Activated T-cell treated with anti-CD3 and anti-CD28 coated beads, Interleukin-2, amount 50 U/mL, for 72 hours (primary cell): ENCODE data around the gene FBXO41. TPM values are rescaled to one million over a fixed set of nuclear protein-coding genes. Genes with fewer than 3 reads are reported as not detected.

Experiments used
- ATAC-seq, 2 donors: fragments of 150-1000 bp; cut with Tn5 transposase; replicated peaks in 1 of 2; 2 replicates each; pipeline ENCODE4 v1.10.0; 2021; ENCODE audit warnings: moderate library complexity in 2 of 2, mild to moderate bottlenecking in 1 of 2
- DNase-seq, 2 donors: peaks; one replicate each; pipeline ENCODE4 v3.0.0; 2021 to 2022; ENCODE audit warnings: mixed read lengths in 1 of 2
- H3K27ac Mint-ChIP-seq: one replicate; pipeline ENCODE4 v1.8.0; 2022; ENCODE audit warnings: mild to moderate bottlenecking, moderate library complexity, mixed read lengths
- H3K27me3 Mint-ChIP-seq: one replicate; pipeline ENCODE4 v1.8.0; 2022; ENCODE audit warnings: low read depth, mixed read lengths
- H3K36me3 Mint-ChIP-seq, 2 donors: one replicate each; pipeline ENCODE4 v1.8.0; 2022; ENCODE audit warnings: mixed read lengths in 2 of 2, mild to moderate bottlenecking in 1 of 2; ENCODE audit not compliant: insufficient read depth in 2 of 2
- H3K4me1 Mint-ChIP-seq: one replicate; pipeline ENCODE4 v1.8.0; 2022; ENCODE audit warnings: low read depth, mixed read lengths
- H3K4me3 Mint-ChIP-seq, 2 donors: one replicate each; pipeline ENCODE4 v1.8.0; 2022; ENCODE audit warnings: mild to moderate bottlenecking in 2 of 2, mixed read lengths in 2 of 2, moderate library complexity in 2 of 2
- H3K9me3 Mint-ChIP-seq, 2 donors: one replicate each; pipeline ENCODE4 v1.8.0; 2022; ENCODE audit warnings: mixed read lengths in 2 of 2
- total RNA-seq, 2 donors: library from RNA; stranded (reverse); gene quantifications; one replicate each; pipeline ENCODE4 v1.2.3, GENCODE V29; 2022

The FBXO41 gene
- total RNA-seq, 2 donors from 2014 or later = 19.8 to 22.9 TPM

DNA sequence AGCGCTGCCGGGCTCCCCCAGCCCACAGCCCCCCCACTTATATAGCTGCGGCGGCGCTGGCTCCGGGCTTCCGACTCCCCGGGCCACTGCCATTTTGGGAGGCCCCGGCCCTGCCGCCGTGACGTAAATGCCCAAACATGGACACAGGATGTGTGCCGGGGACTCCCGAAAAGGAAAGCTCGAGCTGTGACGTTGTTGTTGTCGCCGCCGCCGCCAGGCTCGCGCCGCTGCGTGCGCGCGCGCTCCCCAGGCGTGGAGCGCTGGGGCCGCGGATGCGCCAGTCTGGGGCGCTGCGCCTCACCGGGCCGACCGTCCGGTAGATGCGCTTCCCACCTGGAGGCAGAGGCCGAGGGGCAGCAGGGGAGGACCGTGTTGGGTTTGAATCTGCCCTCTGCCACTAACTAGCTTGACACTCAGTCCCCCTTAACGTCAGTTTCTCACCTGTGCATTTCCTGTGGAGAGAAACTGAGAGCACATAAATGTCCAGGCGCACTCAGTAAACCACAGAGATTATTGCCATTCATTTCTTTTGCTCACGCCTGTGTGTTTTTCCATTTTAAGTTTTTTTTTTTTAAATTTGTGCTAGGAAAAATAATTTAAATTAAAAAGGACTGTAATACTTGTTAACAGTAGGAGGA lies 9.4 kb upstream of the FBXO41 start, which contains the start of gene EGR4:
Gene EGR4, minus strand, starts transcription at position 15 of the 638 bp plus-strand sequence. CDS start 231 bp downstream, outside the sequence.
- Mint-ChIP-seq H3K4me1 (peaks cover 13% of the 10 kb centered on the region), H3K4me3 (peak within 1 kb of the TSS; percentile 85 to 86), H3K36me3 (no peaks in the 10 kb centered on the region), H3K27ac (no peak within 1 kb of the TSS), H3K27me3 (peaks cover 71% of the 10 kb centered on the region), H3K9me3 (no peaks in the 10 kb centered on the region)
- DNase-seq (peak; percentile 93 to 94), ATAC-seq (peak; percentile 94 to 95)

DNA sequence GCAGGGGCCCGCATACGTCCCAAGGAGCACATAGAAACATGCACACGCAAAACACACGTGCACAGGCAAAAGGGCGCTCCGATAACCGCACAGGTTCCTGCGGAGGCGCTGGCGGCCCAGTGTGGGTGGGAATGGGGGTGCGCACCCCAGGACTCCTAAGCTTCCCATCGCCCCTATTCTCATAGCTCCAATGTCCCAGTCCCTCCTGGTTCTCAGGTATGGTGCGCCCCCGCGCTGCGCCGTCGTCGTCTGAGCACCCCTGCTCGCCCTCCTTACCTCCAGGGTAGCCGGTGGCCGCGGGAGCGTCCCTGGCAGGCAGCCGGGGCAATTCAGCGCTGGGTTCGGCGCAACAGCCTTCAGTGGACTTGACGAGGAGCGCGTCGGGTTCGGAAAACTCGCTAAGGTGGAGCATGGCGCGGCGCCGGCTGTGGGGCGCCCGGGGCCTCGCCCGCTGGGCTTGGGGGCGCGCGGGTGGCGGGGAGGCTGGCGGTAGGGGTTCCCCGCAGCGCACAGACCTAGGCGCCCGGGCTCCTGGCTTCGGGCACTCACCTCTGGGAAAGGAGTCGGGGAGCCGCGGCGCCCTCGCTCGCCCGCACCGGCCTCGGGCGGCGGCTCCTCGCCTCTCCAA lies 8.7 kb upstream of the FBXO41 start:
- Mint-ChIP-seq H3K36me3 (no peaks in the 10 kb centered on the region), H3K27ac (no peak overlapping the region), H3K4me3 (peak overlapping the region; percentile 85 to 86), H3K9me3 (no peaks in the 10 kb centered on the region), H3K27me3 (peaks cover 72% of the 10 kb centered on the region), H3K4me1 (peaks cover 13% of the 10 kb centered on the region)
- DNase-seq (peak; percentile 18 to 29), ATAC-seq (peak; percentile 9 to 17)

DNA sequence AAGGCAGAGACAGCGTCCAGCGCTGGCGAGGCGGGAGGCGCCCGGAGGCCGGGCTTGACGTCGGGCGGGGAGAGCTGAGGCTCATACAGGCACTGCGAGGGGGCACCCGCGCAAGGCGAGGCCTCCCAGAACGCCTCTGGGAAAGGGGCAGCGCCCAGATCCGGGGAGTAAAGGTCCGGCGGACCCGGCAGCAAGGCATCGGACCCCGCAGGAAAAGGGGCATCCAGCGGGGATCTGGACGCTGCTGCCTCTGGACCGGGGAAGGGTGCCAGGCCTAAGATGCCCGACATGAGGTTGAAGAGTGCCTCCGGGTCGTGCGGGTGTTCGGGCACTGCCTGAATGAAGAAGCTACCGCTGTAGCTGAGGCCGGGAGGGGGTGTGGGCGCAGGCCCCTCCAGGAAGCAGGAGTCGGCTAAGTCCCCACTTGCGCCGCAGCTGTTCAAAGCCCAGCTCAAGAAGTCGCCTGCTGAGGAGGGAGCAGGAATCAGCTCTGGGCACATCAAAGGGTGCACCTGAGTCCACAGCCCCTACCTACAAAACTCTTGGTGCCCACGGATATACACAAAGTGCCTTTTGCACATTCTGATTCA lies 8.1 kb upstream of the FBXO41 start:
- Mint-ChIP-seq H3K4me1 (peaks cover 13% of the 10 kb centered on the region), H3K4me3 (peak overlapping the region; percentile 85 to 86), H3K27ac (no peak overlapping the region), H3K9me3 (no peaks in the 10 kb centered on the region), H3K36me3 (no peaks in the 10 kb centered on the region), H3K27me3 (peaks cover 70% of the 10 kb centered on the region)
- no peak for ATAC-seq
- peak in 1 of 2 donors; percentile 9 for DNase-seq

DNA sequence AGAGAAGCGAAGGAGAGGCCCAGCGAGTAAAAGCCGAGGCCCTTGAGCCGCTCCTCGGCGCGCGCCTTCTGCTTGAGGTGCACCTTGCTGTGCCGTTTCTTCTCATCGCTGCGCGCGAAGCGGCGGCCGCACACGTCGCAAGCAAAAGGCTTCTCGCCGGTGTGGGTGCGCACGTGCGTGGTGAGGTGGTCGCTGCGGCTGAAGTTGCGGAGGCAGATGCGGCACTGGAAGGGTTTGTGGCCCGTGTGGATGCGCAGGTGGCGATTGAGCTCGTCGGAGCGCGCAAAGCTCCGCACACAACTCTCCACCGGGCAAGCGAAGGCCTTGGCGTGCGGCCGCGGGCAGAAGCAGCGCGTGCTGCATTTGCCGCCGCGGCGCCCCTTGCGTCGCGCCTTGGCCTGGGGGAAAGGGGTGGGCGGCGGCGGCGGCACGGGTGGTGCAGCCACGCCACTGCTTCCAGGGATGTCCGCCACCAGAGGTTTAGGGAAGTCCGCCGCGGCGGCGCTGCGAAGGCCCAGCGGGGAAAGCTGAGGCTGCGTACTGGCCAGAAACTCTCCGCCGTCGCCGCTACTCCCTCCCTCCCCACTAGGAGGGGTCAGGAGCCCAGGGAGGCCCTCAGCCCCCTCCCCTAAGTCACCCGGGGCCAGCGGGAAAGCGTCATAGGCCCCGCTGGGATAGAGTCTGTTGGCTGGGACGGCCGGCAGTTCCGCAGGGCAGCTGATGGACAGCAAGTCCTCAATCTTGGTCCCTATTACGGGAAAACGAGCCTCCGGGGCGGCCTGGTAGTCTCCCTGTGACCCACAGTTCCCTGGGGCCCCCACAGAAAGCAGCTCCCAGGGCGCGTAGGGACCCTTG lies 7.4 kb upstream of the FBXO41 start:
- ATAC-seq (peak in 1 of 2 donors; percentile 6), DNase-seq (peak; percentile 12 to 29)
- peaks cover 13% of the 10 kb centered on the region for H3K4me1 Mint-ChIP-seq
- peaks cover 62% of the 10 kb centered on the region for H3K27me3 Mint-ChIP-seq
- H3K36me3 Mint-ChIP-seq = no peaks in the 10 kb centered on the region
- H3K27ac Mint-ChIP-seq = no peak overlapping the region
- peak overlapping the region; percentile 85 to 86 for H3K4me3 Mint-ChIP-seq
- H3K9me3 Mint-ChIP-seq = no peaks in the 10 kb centered on the region

DNA sequence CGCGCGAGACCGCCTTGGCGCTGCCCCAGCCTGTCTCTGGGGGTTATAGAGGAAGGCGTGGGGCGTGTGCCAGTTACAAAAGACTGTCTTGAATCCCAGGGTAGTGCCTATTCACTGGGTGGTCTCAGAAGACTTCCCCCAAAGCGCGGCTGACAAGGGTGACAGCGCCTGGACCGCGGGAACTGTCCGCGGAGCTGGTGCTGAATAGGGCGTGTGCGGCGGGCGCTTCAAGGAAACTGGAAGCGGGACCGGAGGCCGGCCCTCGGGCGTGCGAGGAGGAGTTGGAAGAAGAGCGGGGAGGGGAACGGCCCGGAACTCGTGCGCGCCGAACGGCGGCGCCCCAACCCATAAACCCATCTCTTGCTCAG lies 6.8 kb upstream of the FBXO41 start:
- H3K27ac Mint-ChIP-seq = no peak overlapping the region
- H3K4me3 Mint-ChIP-seq = peak overlapping the region; percentile 85 to 86
- peaks cover 13% of the 10 kb centered on the region for H3K4me1 Mint-ChIP-seq
- DNase-seq = peak; percentile 61 to 63
- no peaks in the 10 kb centered on the region for H3K9me3 Mint-ChIP-seq
- H3K36me3 Mint-ChIP-seq = no peaks in the 10 kb centered on the region
- peaks cover 56% of the 10 kb centered on the region for H3K27me3 Mint-ChIP-seq
- ATAC-seq = peak in 1 of 2 donors; percentile 18

DNA sequence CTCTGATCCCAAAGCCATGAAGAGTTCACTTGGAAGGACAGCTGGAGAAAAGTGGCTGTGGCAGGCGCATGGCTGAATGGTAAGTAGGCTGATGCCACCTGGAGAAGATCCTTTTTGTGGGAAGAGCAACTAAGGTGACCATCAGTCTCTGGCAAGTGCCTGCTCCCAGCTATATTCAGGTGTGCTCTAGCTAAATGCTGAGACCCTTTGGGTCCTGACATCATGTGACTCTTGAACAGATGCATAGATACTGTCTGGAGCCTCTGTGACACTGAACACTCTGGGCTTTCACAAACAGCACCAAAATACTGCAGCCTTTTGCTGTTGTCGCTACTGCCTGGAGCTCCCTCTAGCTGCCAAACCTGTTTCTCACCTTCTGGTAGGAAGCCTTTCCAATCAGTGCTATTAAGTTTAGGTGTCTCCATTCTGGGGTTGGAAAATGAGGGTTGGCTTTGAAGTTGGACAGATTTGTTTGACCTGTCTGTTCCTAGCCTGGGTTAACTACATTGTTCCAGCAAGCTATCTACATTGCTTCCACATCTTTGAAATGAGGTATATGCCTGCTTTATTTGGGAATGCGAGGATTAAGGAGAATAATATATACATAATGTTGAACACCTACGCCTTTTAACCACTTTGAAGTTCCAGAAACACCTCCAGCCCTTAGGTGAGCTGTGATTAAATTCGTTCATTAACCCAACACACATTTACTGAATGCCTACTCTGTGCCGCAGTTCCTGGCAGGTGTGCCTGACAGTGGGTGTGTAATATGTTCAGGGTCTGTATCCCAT lies 6.0 kb upstream of the FBXO41 start:
- peaks cover 48% of the 10 kb centered on the region for H3K27me3 Mint-ChIP-seq
- ATAC-seq = no peak
- H3K4me3 Mint-ChIP-seq = peak overlapping the region; percentile 85 to 86
- no peaks in the 10 kb centered on the region for H3K36me3 Mint-ChIP-seq
- H3K4me1 Mint-ChIP-seq = peaks cover 13% of the 10 kb centered on the region
- DNase-seq = peak; percentile 47 to 72
- no peaks in the 10 kb centered on the region for H3K9me3 Mint-ChIP-seq
- H3K27ac Mint-ChIP-seq = no peak overlapping the region

DNA sequence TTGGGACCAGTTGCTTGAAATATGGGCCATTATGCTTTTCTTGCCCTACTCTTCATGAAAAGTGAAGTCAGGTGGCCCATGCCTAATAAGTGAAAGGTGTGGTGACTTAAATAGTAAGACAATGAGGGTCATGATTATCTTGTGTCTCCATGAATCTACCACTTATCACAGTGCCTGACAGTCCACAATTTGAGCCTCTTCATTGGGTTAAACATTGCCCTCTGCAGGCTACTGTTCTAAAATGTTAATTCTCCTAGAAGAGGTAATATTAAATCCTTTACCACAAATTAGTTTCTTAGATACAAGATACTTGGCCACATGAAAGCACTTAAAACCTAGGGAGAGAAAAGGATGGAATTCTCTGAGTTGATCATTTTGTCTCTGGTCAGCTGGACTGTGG lies 5.0 kb upstream of the FBXO41 start:
- DNase-seq (no peak), ATAC-seq (no peak)
- no peak overlapping the region for H3K27ac Mint-ChIP-seq
- H3K4me3 Mint-ChIP-seq = no peak overlapping the region
- H3K27me3 Mint-ChIP-seq = peaks cover 39% of the 10 kb centered on the region
- H3K36me3 Mint-ChIP-seq = no peaks in the 10 kb centered on the region
- H3K4me1 Mint-ChIP-seq = peaks cover 16% of the 10 kb centered on the region
- no peaks in the 10 kb centered on the region for H3K9me3 Mint-ChIP-seq

DNA sequence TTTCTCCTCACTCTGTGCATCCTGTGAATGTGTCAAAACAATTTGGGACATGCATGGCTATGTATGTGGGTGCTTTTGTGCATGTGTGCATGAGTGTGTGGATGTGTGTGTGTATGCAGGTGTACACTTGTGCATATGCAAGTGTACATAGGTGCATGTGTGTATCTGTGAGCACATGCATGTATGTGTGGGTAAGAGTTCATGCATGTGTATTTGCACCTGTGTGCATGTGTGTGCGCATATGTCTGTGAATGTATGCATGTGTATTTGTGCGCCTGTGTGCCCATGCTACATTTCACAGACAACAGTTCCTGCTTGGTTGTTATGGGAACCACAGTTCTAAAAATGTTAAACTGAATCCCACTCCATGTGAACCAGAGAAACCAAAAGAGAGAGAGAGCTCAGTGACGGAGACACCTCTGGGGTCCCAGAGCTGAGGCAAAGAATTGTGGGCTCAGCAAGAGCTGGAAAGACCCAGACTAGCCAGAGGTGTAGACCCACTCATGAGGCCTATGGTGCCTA lies 1.9 kb upstream of the FBXO41 start:
- DNase-seq (no peak), ATAC-seq (no peak)
- no peaks in the 10 kb centered on the region for H3K36me3 Mint-ChIP-seq
- H3K27me3 Mint-ChIP-seq = peaks cover 27% of the 10 kb centered on the region
- no peak overlapping the region for H3K27ac Mint-ChIP-seq
- no peaks in the 10 kb centered on the region for H3K9me3 Mint-ChIP-seq
- peak overlapping the region in 1 of 2 donors; percentile 64 for H3K4me3 Mint-ChIP-seq
- H3K4me1 Mint-ChIP-seq = peaks cover 22% of the 10 kb centered on the region

DNA sequence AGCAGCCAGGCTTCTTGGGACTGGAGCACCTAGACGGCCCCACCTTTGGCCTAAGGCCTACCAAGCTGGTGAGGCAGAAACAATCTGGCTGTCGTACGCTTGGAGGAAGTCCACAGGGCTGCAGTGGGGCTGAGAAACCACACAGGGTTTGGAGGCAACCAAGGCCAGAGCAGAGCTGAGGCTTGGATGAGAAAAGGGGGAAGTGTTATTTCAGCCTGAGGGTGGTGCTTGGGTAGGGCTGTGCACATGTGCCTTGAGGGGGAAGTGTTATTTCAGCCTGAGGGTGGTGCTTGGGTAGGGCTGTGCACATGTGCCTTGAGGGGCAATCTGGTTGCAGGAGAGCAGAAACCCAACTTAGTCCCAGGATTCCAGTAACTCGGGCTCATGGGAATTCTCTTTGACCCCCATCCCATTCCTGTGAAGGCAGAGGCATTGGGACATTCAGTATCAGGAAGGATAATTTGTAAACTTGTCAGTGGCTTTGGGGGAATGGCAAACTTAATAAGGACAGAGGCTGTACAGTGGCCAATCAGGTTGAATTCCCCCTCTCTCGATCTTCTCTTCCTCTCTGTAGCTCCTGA lies 971 bp upstream of the FBXO41 start:
- peak in 1 of 2 donors; percentile 5 for DNase-seq
- Mint-ChIP-seq H3K36me3 (no peaks in the 10 kb centered on the region), H3K27ac (peak overlapping the region; percentile 31)

DNA sequence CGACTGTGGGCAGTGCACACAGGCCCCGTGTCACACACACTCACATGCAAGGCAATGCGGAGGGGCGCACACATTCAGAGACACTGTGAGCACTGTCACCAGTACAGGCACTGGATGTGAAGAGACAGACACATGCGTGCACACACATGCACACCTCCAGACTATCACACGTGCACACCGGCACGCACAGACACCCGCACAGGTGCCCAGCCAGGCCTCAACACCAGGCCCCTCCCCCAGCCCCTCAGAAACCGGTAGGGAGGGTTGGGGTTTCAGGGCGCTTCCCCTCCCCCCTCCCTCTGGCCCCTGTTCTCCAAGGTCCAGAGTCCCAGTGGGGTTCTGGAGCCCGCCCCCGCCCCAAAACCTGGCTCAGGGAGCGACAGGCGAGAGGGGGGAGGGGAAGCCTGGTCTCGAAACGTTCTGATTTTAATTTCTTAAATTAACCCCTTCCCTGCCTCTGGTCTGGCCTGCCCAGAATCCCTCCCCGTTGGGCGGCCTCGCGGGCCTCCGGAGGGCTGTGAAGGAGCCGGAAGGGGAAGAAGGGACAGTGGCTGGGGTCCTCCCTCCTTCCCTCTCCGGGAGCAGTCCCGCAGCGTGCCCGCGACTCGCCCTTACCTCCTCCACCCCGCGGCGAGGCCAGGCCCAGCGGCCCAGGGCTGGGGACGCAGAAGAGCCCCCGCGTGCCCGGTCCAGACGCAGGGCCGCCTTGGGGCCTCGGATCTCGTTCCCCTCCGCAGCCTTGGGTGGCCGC lies 558 bp downstream of the FBXO41 start:
- peaks cover 11% of the 10 kb centered on the region for H3K27me3 Mint-ChIP-seq

More for the DNA sequence above, 971 bp upstream of the FBXO41 start:
- ATAC-seq = peak; percentile 8 to 23
- peak overlapping the region; percentile 64 to 76 for H3K4me3 Mint-ChIP-seq
- H3K4me1 Mint-ChIP-seq = peaks cover 13% of the 10 kb centered on the region
- no peaks in the 10 kb centered on the region for H3K9me3 Mint-ChIP-seq
- peaks cover 17% of the 10 kb centered on the region for H3K27me3 Mint-ChIP-seq

DNA sequence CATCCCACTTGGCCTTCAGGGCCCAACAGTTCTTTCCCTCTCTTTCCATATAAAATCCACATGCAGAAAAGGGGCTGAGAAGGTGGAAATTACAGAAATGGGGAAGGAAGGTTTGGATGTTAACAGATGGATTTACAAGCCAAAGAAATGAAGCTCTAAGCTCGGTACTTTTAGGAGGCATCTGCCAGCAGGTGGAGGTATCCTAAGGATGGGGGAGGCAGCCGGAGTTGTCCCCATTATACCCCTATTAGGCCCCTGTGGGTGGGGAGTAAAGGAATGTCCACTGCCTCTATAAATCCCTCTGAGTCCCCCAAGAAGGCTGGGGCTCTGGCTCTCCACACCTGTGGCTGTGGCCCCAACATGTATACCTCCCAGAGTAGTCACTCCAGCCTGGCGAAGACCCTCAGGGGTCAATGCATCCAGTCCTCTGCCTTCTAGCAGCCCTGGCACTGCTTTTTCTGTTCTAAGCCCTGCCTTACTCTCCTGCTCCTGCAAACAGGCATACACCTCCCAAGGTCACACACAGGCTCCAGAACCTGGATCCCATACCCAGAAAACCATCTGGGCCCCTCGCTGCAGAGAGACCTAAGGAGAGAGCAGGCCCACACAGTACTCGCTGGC lies 1.2 kb downstream of the FBXO41 start:
- no peaks in the 10 kb centered on the region for H3K36me3 Mint-ChIP-seq
- H3K27me3 Mint-ChIP-seq = peaks cover 4% of the 10 kb centered on the region
- peak overlapping the region; percentile 27 for H3K27ac Mint-ChIP-seq
- ATAC-seq (no peak), DNase-seq (no peak)
- peak overlapping the region; percentile 76 to 77 for H3K4me3 Mint-ChIP-seq
- peaks cover 13% of the 10 kb centered on the region for H3K4me1 Mint-ChIP-seq
- H3K9me3 Mint-ChIP-seq = no peaks in the 10 kb centered on the region

More for the DNA sequence above, 558 bp downstream of the FBXO41 start:
- peak; percentile 12 to 18 for DNase-seq
- H3K9me3 Mint-ChIP-seq = no peaks in the 10 kb centered on the region
- peaks cover 13% of the 10 kb centered on the region for H3K4me1 Mint-ChIP-seq
- peak; percentile 42 to 44 for ATAC-seq
- peak overlapping the region; percentile 76 to 77 for H3K4me3 Mint-ChIP-seq
- no peaks in the 10 kb centered on the region for H3K36me3 Mint-ChIP-seq
- peak overlapping the region; percentile 27 for H3K27ac Mint-ChIP-seq
